GM15510 (cell line): ENCODE results near the gene DUSP8.

Source experiments
- POLR2A ChIP-seq: IDR thresholded peaks from 3 replicates; pipeline ENCODE4 v1.6.1; 2011; ENCODE audit warnings: borderline replicate concordance; ENCODE audit not compliant: insufficient read length; ENCODE audit errors: extremely low read depth

The DUSP8 gene

GRCh38 chr11:1557904-1558774 is 13.9 kb downstream of the DUSP8 start:
- no peak for TF ChIP-seq POLR2A

- no peak for TF ChIP-seq POLR2A
Observed at GRCh38 chr11:1557051-1557884, 14.8 kb downstream of the DUSP8 start.

- TF ChIP-seq POLR2A = no peak
Observed at GRCh38 chr11:1556278-1556902, 15.7 kb downstream of the DUSP8 start.

GRCh38 chr11:1555713-1556153 is 16.3 kb downstream of the DUSP8 start:
- no peak for TF ChIP-seq POLR2A

- no peak for TF ChIP-seq POLR2A
Observed at GRCh38 chr11:1554981-1555712, 16.9 kb downstream of the DUSP8 start.

- no peak for TF ChIP-seq POLR2A
Observed at GRCh38 chr11:1553808-1554594, 18.1 kb downstream of the DUSP8 start.

- no peak for TF ChIP-seq POLR2A
Observed at GRCh38 chr11:1549338-1550330, 22.4 kb downstream of the DUSP8 start.

GRCh38 chr11:1548221-1549070 is 23.6 kb downstream of the DUSP8 start:
- no peak for TF ChIP-seq POLR2A

- TF ChIP-seq POLR2A = no peak
Observed at GRCh38 chr11:1547467-1548098, 24.5 kb downstream of the DUSP8 start.

GRCh38 chr11:1546536-1547466 is 25.3 kb downstream of the DUSP8 start:
- TF ChIP-seq POLR2A = no peak
